ENCODE data around the gene ROR2. TPM values are rescaled to one million over a fixed set of nuclear protein-coding genes. Genes with fewer than 3 reads are reported as not detected.
"Not testable (repeated sequence)": the region's sequence is repeated elsewhere in the genome, so short reads cannot be mapped to it uniquely, and the experiment has no call there.

The ROR2 gene
- polyA plus RNA-seq, 3 donors = 0.67 to 3.7 (median 2.8) TPM

GRCh38 chr9:91664663-91665062 lies 285.4 kb downstream of the ROR2 start:
- WGBS, 3 donors = 76 to 78% (median 77%) methylated on average over 8 of the region's 8 CpGs
- H3K27ac ChIP-seq (ENCODE audit: low read depth, low read length) = no peak overlapping the region

DNA sequence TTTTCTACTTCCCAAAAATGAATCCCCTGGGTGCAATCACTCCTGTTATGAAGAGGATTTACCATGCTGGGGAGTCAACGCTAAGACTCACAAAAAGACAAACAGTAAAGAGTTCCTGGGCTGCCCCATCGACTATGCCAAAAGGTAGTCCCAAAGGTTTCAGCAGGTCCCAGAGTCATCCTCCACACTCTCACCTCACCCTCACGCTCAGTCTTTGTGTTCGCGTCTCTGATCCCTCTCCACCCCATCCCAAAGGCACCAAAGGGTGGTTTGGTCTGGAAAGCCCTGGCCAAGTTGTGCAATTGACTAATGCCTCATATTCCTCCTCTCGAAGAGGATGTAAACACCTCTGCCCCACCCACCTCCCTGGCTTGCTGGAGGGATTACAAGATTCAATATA lies 286.2 kb downstream of the ROR2 start:
- WGBS, 3 donors = 70 to 84% (median 82%) methylated on average over 6 of the region's 6 CpGs
- no peak overlapping the region for H3K27ac ChIP-seq (ENCODE audit: low read depth, low read length)

GRCh38 chr9:91661451-91661850 lies 288.6 kb downstream of the ROR2 start:
- 66 to 98% (median 67%) methylated on average over 3 of the region's 3 CpGs for WGBS, 3 donors
- H3K27ac ChIP-seq (ENCODE audit: low read depth, low read length) = no peak overlapping the region

DNA sequence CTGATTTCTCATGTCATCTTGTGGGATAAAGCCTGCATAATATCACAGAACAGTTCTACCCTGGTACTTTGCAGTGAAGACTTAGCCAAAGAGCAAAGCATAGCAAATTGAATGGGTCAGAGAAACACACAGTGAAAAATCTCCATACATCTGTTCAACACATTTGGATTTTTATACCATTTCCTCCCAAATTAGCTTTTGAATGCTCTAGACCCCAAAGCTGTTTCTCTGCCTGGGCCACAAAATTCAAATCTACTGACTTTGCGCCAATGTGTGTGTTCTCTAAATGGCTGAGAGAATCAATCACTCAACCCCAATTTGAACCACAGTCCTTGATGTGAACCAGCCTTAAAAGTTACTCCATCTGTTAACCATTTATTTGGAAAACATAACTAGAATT lies 289.5 kb downstream of the ROR2 start:
- WGBS, 3 donors = 39 to 100% (median 98%) methylated on average over 1 of the region's 1 CpG

GRCh38 chr9:91659529-91660495 lies 290.2 kb downstream of the ROR2 start:
- H3K27ac ChIP-seq (ENCODE audit: low read depth, low read length) = no peak overlapping the region
- WGBS, 3 donors = 58 to 80% (median 76%) methylated on average over 6 of the region's 6 CpGs

More for the DNA sequence above, 289.5 kb downstream of the ROR2 start:
- no peak overlapping the region for H3K27ac ChIP-seq (ENCODE audit: low read depth, low read length)

DNA sequence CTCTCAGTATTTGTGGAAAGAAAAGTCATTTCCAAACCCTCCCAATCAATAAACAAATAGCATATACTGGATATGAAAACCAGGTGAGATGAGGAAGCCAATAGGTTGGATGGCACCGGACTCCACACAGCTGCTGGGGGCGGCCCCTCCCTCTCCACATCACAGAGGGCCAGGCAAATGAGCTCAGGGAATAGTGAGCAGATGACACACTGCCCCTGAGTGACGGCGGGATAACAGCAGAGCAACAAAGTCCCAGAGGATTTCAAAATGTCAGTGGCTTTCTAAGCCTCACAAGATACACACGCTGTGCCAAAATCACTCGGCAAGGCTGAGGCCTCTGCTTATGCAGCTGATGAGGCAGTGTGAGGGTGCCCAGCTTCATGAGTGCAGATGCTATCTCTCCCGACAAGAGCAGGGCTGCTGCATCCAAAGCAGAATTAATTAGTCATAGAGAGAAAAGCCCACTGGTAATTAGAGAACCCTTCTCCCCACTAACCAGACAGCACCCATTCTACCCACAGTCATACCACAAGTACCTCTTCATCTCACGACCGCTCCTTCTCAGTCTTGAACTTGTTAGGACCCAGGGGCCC lies 291.4 kb downstream of the ROR2 start:
- H3K27ac ChIP-seq (ENCODE audit: low read depth, low read length) = no peak overlapping the region
- 84 to 85% (median 85%) methylated on average over 9 of the region's 9 CpGs for WGBS, 3 donors

GRCh38 chr9:91657501-91657900 lies 292.5 kb downstream of the ROR2 start:
- no peak overlapping the region for H3K27ac ChIP-seq (ENCODE audit: low read depth, low read length)
- 78 to 93% (median 80%) methylated on average over 3 of the region's 3 CpGs for WGBS, 3 donors

- WGBS, 3 donors = 63 to 84% (median 73%) methylated on average over 4 of the region's 4 CpGs
- H3K27ac ChIP-seq (ENCODE audit: low read depth, low read length) = no peak overlapping the region
Measured at GRCh38 chr9:91655658-91656057, 294.4 kb downstream of the ROR2 start.

DNA sequence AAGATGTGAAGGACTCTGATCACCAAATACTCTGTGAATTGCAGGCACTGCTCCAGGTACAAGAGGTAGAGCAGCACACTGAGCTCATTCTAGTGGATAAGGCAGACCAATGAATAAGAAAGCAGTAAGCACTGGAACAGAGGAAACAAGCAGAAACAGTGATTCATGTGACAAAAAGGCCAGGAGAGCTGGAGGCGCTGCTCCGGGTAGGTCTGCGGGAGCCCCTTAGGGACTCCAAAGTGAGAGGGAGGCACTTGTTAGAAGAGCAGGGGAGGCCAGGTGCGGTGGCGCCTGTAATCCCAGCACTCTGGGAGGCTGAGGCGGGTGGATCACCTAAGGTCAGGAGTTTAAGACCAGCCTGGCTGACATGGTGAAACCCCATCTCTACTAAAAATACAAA lies 294.8 kb downstream of the ROR2 start:
- WGBS, 3 donors = 85 to 87% (median 86%) methylated on average over 6 of the region's 6 CpGs
- no peak overlapping the region for H3K27ac ChIP-seq (ENCODE audit: low read depth, low read length)

GRCh38 chr9:91654527-91654926 lies 295.5 kb downstream of the ROR2 start:
- WGBS, 3 donors = 94 to 100% (median 95%) methylated on average over 1 of the region's 1 CpG
- no peak overlapping the region for H3K27ac ChIP-seq (ENCODE audit: low read depth, low read length)

GRCh38 chr9:91647371-91647770 lies 302.7 kb downstream of the ROR2 start:
- H3K27ac ChIP-seq (ENCODE audit: low read depth, low read length) = no peak overlapping the region
- 87 to 94% (median 92%) methylated on average over 4 of the region's 4 CpGs for WGBS, 3 donors

- no peak overlapping the region for H3K27ac ChIP-seq (ENCODE audit: low read depth, low read length)
- 91 to 97% (median 96%) methylated on average over 1 of the region's 1 CpG for WGBS, 3 donors
Measured at GRCh38 chr9:91646702-91647101, 303.3 kb downstream of the ROR2 start.

- no peak overlapping the region for H3K27ac ChIP-seq (ENCODE audit: low read depth, low read length)
- 89 to 96% (median 93%) methylated on average over 3 of the region's 3 CpGs for WGBS, 3 donors
Measured at GRCh38 chr9:91644433-91644832, 305.6 kb downstream of the ROR2 start.

DNA sequence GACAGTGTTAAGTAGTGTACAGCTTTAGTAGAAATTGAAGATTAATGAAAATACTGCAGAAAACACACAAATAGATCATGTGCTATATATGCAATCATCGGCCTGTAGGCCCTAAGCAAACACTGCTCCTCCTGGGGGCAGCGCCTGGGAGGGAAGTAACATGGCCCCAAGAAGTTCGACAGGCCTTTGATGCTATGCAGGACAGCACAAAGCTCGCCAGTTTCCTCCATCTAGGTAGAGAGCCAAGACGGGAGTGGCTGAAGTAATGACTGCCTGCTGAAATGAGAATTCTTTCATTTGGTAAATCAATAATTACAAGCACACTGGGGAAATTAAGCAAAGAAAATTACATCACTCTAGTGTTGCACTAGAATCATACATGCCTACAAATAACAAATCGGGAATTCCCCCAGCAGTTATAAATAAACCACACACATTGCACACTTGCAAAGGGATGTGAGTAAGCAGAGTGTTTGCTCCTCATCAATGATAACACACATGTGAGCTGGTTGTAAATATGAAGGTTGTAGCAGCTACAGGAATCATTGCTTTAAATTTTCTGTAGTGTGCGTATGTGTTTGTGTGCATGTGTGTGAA lies 306.4 kb downstream of the ROR2 start:
- no peak overlapping the region for H3K27ac ChIP-seq (ENCODE audit: low read depth, low read length)
- WGBS, 3 donors = 49 to 56% (median 56%) methylated on average over 7 of the region's 7 CpGs

- 87 to 93% (median 90%) methylated on average over 5 of the region's 5 CpGs for WGBS, 3 donors
- no peak overlapping the region for H3K27ac ChIP-seq (ENCODE audit: low read depth, low read length)
Measured at GRCh38 chr9:91642771-91643170, 307.3 kb downstream of the ROR2 start.

DNA sequence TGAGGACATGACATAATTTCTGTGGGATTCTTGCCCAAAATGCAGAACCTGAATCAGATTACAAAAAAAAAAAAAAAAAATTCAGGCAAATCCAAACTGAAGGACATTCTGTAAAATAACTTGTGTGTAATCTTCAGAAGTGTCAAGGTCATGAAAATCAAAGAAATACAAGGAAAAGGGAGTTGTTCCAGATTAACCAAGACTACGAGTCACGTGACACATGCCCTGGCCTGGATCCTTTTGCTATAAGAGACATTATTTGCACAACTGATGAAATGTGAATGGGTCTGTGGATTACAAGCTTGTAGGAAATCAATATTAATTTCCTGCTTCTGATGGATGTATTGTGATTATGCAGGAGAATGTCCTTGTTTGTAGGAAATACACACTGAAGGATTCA lies 309.6 kb downstream of the ROR2 start:
- no peak overlapping the region for H3K27ac ChIP-seq (ENCODE audit: low read depth, low read length)
- WGBS, 3 donors = 32 to 91% (median 73%) methylated on average over 2 of the region's 2 CpGs

- 96 to 97% (median 97%) methylated on average over 1 of the region's 1 CpG for WGBS, 3 donors
- H3K27ac ChIP-seq (ENCODE audit: low read depth, low read length) = no peak overlapping the region
Measured at GRCh38 chr9:91639054-91639453, 311.0 kb downstream of the ROR2 start.

- 82 to 93% (median 88%) methylated on average over 6 to 7 of the region's 7 CpGs for WGBS, 3 donors
- H3K27ac ChIP-seq (ENCODE audit: low read depth, low read length) = not testable (repeated sequence)
Measured at GRCh38 chr9:91634832-91635231, 315.2 kb downstream of the ROR2 start.

- H3K27ac ChIP-seq (ENCODE audit: low read depth, low read length) = no peak overlapping the region
Measured at GRCh38 chr9:91629718-91630117, 320.3 kb downstream of the ROR2 start.

All from adipose tissue (tissue), 3 donors.